ENCODE data around the gene RRAS2.

DNA sequence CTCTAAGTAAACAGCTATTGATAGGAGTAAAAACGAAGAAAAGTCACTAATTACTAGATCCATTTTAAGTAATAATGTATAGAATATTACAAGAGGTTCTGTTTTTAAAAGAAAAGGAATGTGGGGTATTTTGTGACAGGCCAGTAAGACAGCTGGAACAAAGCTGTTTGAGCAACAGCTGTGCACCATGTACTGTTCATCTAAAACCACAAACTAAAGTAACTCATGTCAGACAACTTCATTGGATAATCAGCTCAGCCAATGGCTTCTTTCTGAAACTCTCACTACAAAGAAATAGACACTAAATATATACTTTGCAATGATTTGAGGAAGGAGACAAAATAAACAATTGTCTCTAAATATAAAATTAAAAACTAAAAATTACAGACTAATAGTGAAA lies 16.1 kb downstream of the RRAS2 start:
- TF ChIP-seq, protein P1, sequence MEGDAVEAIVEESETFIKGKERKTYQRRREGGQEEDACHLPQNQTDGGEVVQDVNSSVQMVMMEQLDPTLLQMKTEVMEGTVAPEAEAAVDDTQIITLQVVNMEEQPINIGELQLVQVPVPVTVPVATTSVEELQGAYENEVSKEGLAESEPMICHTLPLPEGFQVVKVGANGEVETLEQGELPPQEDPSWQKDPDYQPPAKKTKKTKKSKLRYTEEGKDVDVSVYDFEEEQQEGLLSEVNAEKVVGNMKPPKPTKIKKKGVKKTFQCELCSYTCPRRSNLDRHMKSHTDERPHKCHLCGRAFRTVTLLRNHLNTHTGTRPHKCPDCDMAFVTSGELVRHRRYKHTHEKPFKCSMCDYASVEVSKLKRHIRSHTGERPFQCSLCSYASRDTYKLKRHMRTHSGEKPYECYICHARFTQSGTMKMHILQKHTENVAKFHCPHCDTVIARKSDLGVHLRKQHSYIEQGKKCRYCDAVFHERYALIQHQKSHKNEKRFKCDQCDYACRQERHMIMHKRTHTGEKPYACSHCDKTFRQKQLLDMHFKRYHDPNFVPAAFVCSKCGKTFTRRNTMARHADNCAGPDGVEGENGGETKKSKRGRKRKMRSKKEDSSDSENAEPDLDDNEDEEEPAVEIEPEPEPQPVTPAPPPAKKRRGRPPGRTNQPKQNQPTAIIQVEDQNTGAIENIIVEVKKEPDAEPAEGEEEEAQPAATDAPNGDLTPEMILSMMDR (IDR thresholded peaks at IDR 0.05; ENCODE audit: poor library complexity): no peak
- TF ChIP-seq EZH2 (IDR thresholded peaks at IDR 0.05; ENCODE audit: borderline replicate concordance): no peak

All from hepatocyte (in vitro differentiated cells).